K562 (cell line): Measurements from ENCODE around the gene NKG7. TPM values are rescaled to one million over a fixed set of nuclear protein-coding genes. Genes with fewer than 3 reads are reported as not detected.

ENCODE experiments used
- ATAC-seq: fragments of 200-7000 bp; cut with Tn5 transposase; 3 replicates; pipeline ENCODE4 v1.9.1; 2020; ENCODE audit warnings: moderate library complexity
- BruUV-seq: library from RNA; stranded (reverse); fragments of 400-500 nt; replicated peaks from 2 replicates; lab custom pipeline; 2021; lab: Mats Ljungman, UMichigan
- CTCF ChIA-PET: fragments of 300-600 bp; formaldehyde crosslinking; extraction: SDS; loops from one replicate; lab custom pipeline; 2021; ENCODE audit warnings: low intra/inter-chr PET ratio; lab: Yijun Ruan, JAX
- POLR2A ChIA-PET: fragments of 300-600, 350-650 bp; sonication (Branson Sonifier 250); formaldehyde crosslinking; extraction: SDS; loops from one replicate; lab custom pipeline; 2021; ENCODE audit warnings: antibody characterized with exemption, inconsistent platforms; lab: Yijun Ruan, JAX
- DNase-seq, 4 experiments: peaks; one replicate each; pipeline versions ENCODE4 v3.0.0 to v3.0.0-alpha.2; 2011 to 2018; ENCODE audit warnings: low spot score in 3 of 4, mixed read lengths in 3 of 4; ENCODE audit errors: extremely low read depth in 1 of 4
- FAIRE-seq: peaks from 2 replicates; lab custom pipeline; 2011; peaks lifted over from hg19 to GRCh38; lab: Jason Lieb, UNC
- H2AFZ ChIP-seq: 2 replicates; pipeline ENCODE4 v1.6.0; 2011; ENCODE audit warnings: low read depth, low read length, control low read depth, inconsistent platforms
- H3K27ac ChIP-seq: fragments of 200-600 bp; 3 replicates; pipeline ENCODE4 v1.8.0; 2011; ENCODE audit warnings: low read depth, mild to moderate bottlenecking, control low read depth, inconsistent platforms, low read length, moderate library complexity, mixed read lengths; ENCODE audit errors: extremely low read depth
- H3K27me3 ChIP-seq, 2 experiments: fragments of 300-600 bp in 1 of 2; 2 replicates in 1 of 2; 3 replicates in 1 of 2; pipeline versions ENCODE4 v1.6.0 to v1.8.0; 2011; ENCODE audit warnings: inconsistent platforms in 2 of 2, low read length in 2 of 2, mild to moderate bottlenecking in 1 of 2, mixed read lengths in 1 of 2, moderate library complexity in 1 of 2; ENCODE audit not compliant: control insufficient read depth in 2 of 2, insufficient read depth in 2 of 2
- H3K36me3 ChIP-seq: fragments of 300-600 bp; 3 replicates; pipeline ENCODE4 v1.8.0; 2011; ENCODE audit warnings: mild to moderate bottlenecking, low read length, inconsistent platforms; ENCODE audit not compliant: control insufficient read depth, insufficient read depth
- H3K4me1 ChIP-seq, 2 experiments: fragments of 200-600 bp in 1 of 2; replicated peaks in 1 of 2; 2 replicates in 1 of 2; 3 replicates in 1 of 2; pipeline versions ENCODE4 v1.5.1 to v1.8.0; 2011; ENCODE audit warnings: inconsistent platforms in 2 of 2, low read length in 2 of 2, mild to moderate bottlenecking in 1 of 2, mixed read lengths in 1 of 2, moderate library complexity in 1 of 2; ENCODE audit not compliant: control insufficient read depth in 2 of 2, insufficient read depth in 2 of 2
- H3K4me2 ChIP-seq: 2 replicates; pipeline ENCODE4 v1.6.1; 2011; ENCODE audit warnings: low read length, control low read depth, inconsistent platforms, mixed read lengths; ENCODE audit not compliant: insufficient read depth
- H3K4me3 ChIP-seq: fragments of 200-600 bp; sonication (generic), shearing (Covaris generic); 2 replicates; pipeline ENCODE4 v1.5.1; 2016; ENCODE audit warnings: control low read depth, inconsistent platforms
- H3K79me2 ChIP-seq: fragments of 200-600 bp; 3 replicates; pipeline ENCODE4 v1.8.0; 2011; ENCODE audit warnings: low read length, inconsistent platforms; ENCODE audit not compliant: control insufficient read depth, insufficient read depth
- H3K9ac ChIP-seq, 2 experiments: 2 replicates each; pipeline versions ENCODE4 v1.6.0 to v1.6.1; 2011; ENCODE audit warnings: low read depth in 2 of 2, low read length in 2 of 2, control low read depth in 1 of 2, inconsistent platforms in 1 of 2, mild to moderate bottlenecking in 1 of 2, mixed read lengths in 1 of 2; ENCODE audit not compliant: insufficient read depth in 1 of 2
- H3K9me1 ChIP-seq: one replicate; pipeline ENCODE4 v1.6.0; 2011; ENCODE audit warnings: inconsistent platforms, mild to moderate bottlenecking, low read length, moderate library complexity; ENCODE audit not compliant: control insufficient read depth, insufficient read depth
- H3K9me3 ChIP-seq: replicated peaks from 2 replicates; pipeline ENCODE4 v1.5.1; 2011; ENCODE audit warnings: low read depth, low read length, inconsistent platforms; ENCODE audit not compliant: control insufficient read depth, insufficient read depth
- H4K20me1 ChIP-seq: replicated peaks from 2 replicates; pipeline ENCODE4 v1.6.1; 2011; ENCODE audit warnings: low read length, inconsistent platforms, mixed read lengths; ENCODE audit not compliant: control insufficient read depth, insufficient read depth
- ATF1 ChIP-seq, 2 experiments: fragments of 450-650 bp in 1 of 2; IDR thresholded peaks; 2 replicates each; pipeline ENCODE4 v1.6.1; 2016; ENCODE audit warnings: missing compliant biosample characterization in 1 of 2, missing genetic modification characterization in 1 of 2
- ATF4 ChIP-seq: fragments of 450-650 bp; formaldehyde crosslinking; IDR thresholded peaks from 2 replicates; pipeline ENCODE4 v1.4.0; 2022; ENCODE audit warnings: mild to moderate bottlenecking, moderate library complexity
- CUX1 ChIP-seq: fragments of 200-800 bp; sonication (Bioruptor generic); IDR thresholded peaks from 2 replicates; pipeline ENCODE4 v1.6.1; 2016; ENCODE audit warnings: missing genetic modification characterization, missing compliant biosample characterization
- CXXC5 ChIP-seq: fragments of 250-450 bp; sonication (Bioruptor Pico); IDR thresholded peaks from 2 replicates; pipeline ENCODE4 v1.8.0; 2022; ENCODE audit warnings: inconsistent platforms, mild to moderate bottlenecking, moderate library complexity
- FOXO4 ChIP-seq: fragments of 450-650 bp; formaldehyde crosslinking; IDR thresholded peaks from 2 replicates; pipeline ENCODE4 v1.4.0; 2020; ENCODE audit warnings: mild to moderate bottlenecking, moderate library complexity
- GATAD2B ChIP-seq: fragments of 450-650 bp; IDR thresholded peaks from 2 replicates; pipeline ENCODE4 v1.6.1; 2017; ENCODE audit warnings: mild to moderate bottlenecking, borderline replicate concordance
- PCBP1 ChIP-seq: fragments of 200-400 bp; formaldehyde crosslinking; IDR thresholded peaks from 2 replicates; pipeline ENCODE4 v1.6.1; 2018; ENCODE audit warnings: mild to moderate bottlenecking, low read depth, low read length; ENCODE audit not compliant: poor library complexity, severe bottlenecking
- PHF8 ChIP-seq: fragments of 200-600 bp; sonication (generic); IDR thresholded peaks from 2 replicates; pipeline ENCODE4 v1.6.1; 2012; ENCODE audit warnings: mixed run types, mild to moderate bottlenecking, inconsistent platforms, low read length, moderate library complexity, borderline replicate concordance
- SRSF1 ChIP-seq: fragments of 200-400 bp; formaldehyde crosslinking; IDR thresholded peaks from 2 replicates; pipeline ENCODE4 v1.6.1; 2017; ENCODE audit warnings: mild to moderate bottlenecking, low read depth, low read length, moderate library complexity
- XRCC4 ChIP-seq: IDR thresholded peaks from one replicate; pipeline ENCODE4 v1.6.1; 2011; ENCODE audit not compliant: insufficient read depth, insufficient read length; ENCODE audit errors: extremely low read depth
- ZNF184 ChIP-seq: sonication (generic); formaldehyde crosslinking; IDR thresholded peaks from 2 replicates; pipeline ENCODE4 v1.5.0; 2020; ENCODE audit warnings: missing genetic modification reagents
- ZNF324 ChIP-seq: fragments of 250-450 bp; sonication (Bioruptor Pico); IDR thresholded peaks from 2 replicates; pipeline ENCODE4 v1.4.0; 2020; ENCODE audit warnings: mild to moderate bottlenecking
- ZNF584 ChIP-seq: fragments of 200-800 bp; sonication (Bioruptor generic); IDR thresholded peaks from 2 replicates; pipeline ENCODE4 v1.6.1; 2016; ENCODE audit warnings: low read depth, mild to moderate bottlenecking, missing genetic modification characterization, missing compliant biosample characterization
- ZNF696 ChIP-seq: fragments of 250-450 bp; sonication (Bioruptor Pico); conservative IDR thresholded peaks from 2 replicates; pipeline ENCODE4 v1.4.0; 2020; ENCODE audit warnings: mild to moderate bottlenecking, moderate library complexity
- WGBS: fragments of 100-300 bp; shearing (Covaris generic); methylation state at CpG from one replicate; pipeline ENCODE4 v1.1.6; 2016; ENCODE audit warnings: low coverage, mixed read lengths; ENCODE audit not compliant: insufficient coverage; ENCODE audit errors: missing lambda C conversion rate; 5-methylcytosine and 5-hydroxymethylcytosine counted together
- in situ Hi-C: fragments of 300-500 bp; cut with MboI; formaldehyde crosslinking; loops from 4 replicates; pipeline ENCODE4 v1.15.0; 2018; ENCODE audit warnings: inconsistent platforms, mixed read lengths
- intact Hi-C: fragments of 100-400 bp; cut with micrococcal nuclease; formaldehyde crosslinking; loops from 2 replicates; pipeline ENCODE4 v1.14.2; 2022
- polyA plus RNA-seq, 8 experiments: library from polyadenylated mRNA; depleted of rRNA in 4 of 8; stranded (reverse) in 5 of 8; unstranded in 3 of 8; fragments of >200 nt; fragmentation: Nextera tagmentation in 2 of 8; fragmentation: Illumina TruSeq in 1 of 8; extraction: Ambion mirVana in 2 of 8; extraction: Trizol in 1 of 8; gene quantifications; 2 replicates each; pipeline versions ENCODE4 v1.2.1 to v1.2.3, GENCODE V29; 2011 to 2014; ENCODE audit warnings: inconsistent platforms in 1 of 8, missing spikeins in 1 of 8
- total RNA-seq, 7 experiments: library from RNA; depleted of rRNA in 6 of 7; stranded (reverse); fragments of >200 nt in 6 of 7; fragmentation: Illumina TruSeq in 2 of 7; extraction: Trizol in 2 of 7; gene quantifications; 2 replicates each; pipeline versions ENCODE4 v1.2.1 to v1.2.3, GENCODE V29; 2011 to 2021; ENCODE audit warnings: low replicate concordance in 1 of 7

The NKG7 gene
- total and polyA plus RNA-seq, 9 of the 15 experiments (the other 6 are each of a cell fraction or from before 2014, with no cell fraction given): 0.30 to 0.70 (median 0.51) TPM; not detected in 2

- in situ Hi-C loops: no loop called here
- POLR2A ChIA-PET: interaction anchor here (0.7 to 1.4 kb wide), 6 partner anchors 9 to 49 kb away, joined by 3 to 5 read pairs (median 3); partner anchors contain the start of genes C19orf84, LIM2 and VSIG10L
- TF ChIP-seq FOXO4 (CRISPR knock-in tag): no peak
- no peak for TF ChIP-seq GATAD2B
- TF ChIP-seq PHF8: no peak
- no peak for TF ChIP-seq CXXC5
- no peak for TF ChIP-seq ATF1 (CRISPR knock-in tag; IDR thresholded peaks at IDR 0.05)
- no peak for TF ChIP-seq ATF1 (tag; IDR thresholded peaks at IDR 0.05)
- TF ChIP-seq ZNF584 (CRISPR knock-in tag): no peak
- no peak for TF ChIP-seq SRSF1
- TF ChIP-seq ATF4 (CRISPR knock-in tag): no peak
- TF ChIP-seq ZNF184: no peak
- no peak for TF ChIP-seq XRCC4
- no peak for TF ChIP-seq CUX1 (CRISPR knock-in tag)
- TF ChIP-seq PCBP1: no peak
- no peak for TF ChIP-seq ZNF324 (CRISPR knock-in tag)
- no peak for TF ChIP-seq ZNF696
Observed at GRCh38 chr19:51359294-51359693, 13.2 kb downstream of the NKG7 start.

More at GRCh38 chr19:51359294-51359693, 13.2 kb downstream of the NKG7 start:
- H3K4me2 ChIP-seq: no peak overlapping the region
- CTCF ChIA-PET: no interaction called here
- ATAC-seq: no peak
- peaks cover 18 to 22% of the 10 kb centered on the region in 2 experiments; a peak in 4 of 5 replicates for H3K4me1 ChIP-seq
- no peaks in the 10 kb centered on the region for H3K27me3 ChIP-seq
- H3K9me3 ChIP-seq: no peaks in the 10 kb centered on the region
- H3K4me3 ChIP-seq: no peak overlapping the region
- no peak overlapping the region for H2AFZ ChIP-seq
- peaks cover 6% of the 10 kb centered on the region; the same call in 2 of the 3 replicates for H3K36me3 ChIP-seq
- 0 out of 2 replicates have a peak, but pooled peaks cover 2% of the 10 kb centered on the region for H4K20me1 ChIP-seq
- no peaks in the 10 kb centered on the region for H3K9me1 ChIP-seq
- no peak for DNase-seq
- peaks cover 32% of the 10 kb centered on the region for H3K79me2 ChIP-seq
- peak overlapping the region in 1 of 2 experiments; percentile 0; a peak in 1 of 4 replicates for H3K9ac ChIP-seq
- no peak overlapping the region for H3K27ac ChIP-seq
- intact Hi-C loops: no loop called here
- FAIRE-seq: no peak
- BruUV-seq: no TSS peak
- 92% methylated on average over 4 of the region's 4 CpGs for WGBS
